Fibroblast of the aortic adventitia (primary cell): Measurements from ENCODE around the gene GPR137B. TPM values are rescaled to one million over a fixed set of nuclear protein-coding genes. Genes with fewer than 3 reads are reported as not detected.

Source experiments
- DNase-seq: peaks from one replicate; pipeline ENCODE4 v3.0.0-alpha.2; 2010; ENCODE audit warnings: low read depth
- H3K4me3 ChIP-seq: 2 replicates; pipeline ENCODE4 v1.5.1; 2011; ENCODE audit warnings: low read depth, mild to moderate bottlenecking, control low read depth, low read length, moderate library complexity
- total RNA-seq: library from RNA; depleted of rRNA; stranded (reverse); fragments of >200 nt; gene quantifications from 2 replicates; pipeline ENCODE4 v1.2.3, GENCODE V29; 2012; ENCODE audit warnings: low replicate concordance
- TF ChIP-seq, protein P1 (sequence below): IDR thresholded peaks from 2 replicates; pipeline ENCODE4 v1.5.1; 2011; ENCODE audit warnings: mild to moderate bottlenecking, low read length, control low read depth, inconsistent platforms; ENCODE audit not compliant: insufficient read depth

GPR137B gene
- total RNA-seq, 1 donor = 14.9 TPM

DNA sequence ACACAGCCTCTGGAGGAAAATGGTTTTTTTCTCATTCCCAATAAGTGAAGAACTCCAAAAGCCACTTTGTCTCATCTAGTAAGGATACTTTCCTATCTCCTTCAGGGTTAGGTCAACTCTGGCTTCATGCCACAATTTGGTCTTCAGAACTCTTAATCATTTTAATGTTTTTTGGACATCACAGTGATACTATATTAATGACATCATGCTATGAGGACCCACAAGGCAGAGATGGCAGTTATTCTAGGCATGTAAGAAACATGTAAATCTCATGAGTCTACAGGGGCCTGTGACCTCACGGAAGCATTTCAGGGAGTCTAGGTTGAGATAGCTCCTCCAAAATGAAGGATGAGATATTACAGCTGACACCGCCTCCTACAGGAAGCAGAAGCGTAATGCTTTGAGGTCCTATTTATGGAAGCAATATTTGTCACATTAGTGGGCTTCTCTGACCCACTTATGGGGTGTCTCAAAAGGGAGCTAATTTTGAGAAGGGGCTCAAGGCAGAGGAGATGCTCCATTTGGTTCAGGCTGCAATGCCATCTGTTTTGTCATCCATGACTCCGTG is 5.0 kb upstream of the GPR137B start:
- H3K4me3 ChIP-seq = no peak overlapping the region
- no peak for DNase-seq
- TF ChIP-seq, protein P1, sequence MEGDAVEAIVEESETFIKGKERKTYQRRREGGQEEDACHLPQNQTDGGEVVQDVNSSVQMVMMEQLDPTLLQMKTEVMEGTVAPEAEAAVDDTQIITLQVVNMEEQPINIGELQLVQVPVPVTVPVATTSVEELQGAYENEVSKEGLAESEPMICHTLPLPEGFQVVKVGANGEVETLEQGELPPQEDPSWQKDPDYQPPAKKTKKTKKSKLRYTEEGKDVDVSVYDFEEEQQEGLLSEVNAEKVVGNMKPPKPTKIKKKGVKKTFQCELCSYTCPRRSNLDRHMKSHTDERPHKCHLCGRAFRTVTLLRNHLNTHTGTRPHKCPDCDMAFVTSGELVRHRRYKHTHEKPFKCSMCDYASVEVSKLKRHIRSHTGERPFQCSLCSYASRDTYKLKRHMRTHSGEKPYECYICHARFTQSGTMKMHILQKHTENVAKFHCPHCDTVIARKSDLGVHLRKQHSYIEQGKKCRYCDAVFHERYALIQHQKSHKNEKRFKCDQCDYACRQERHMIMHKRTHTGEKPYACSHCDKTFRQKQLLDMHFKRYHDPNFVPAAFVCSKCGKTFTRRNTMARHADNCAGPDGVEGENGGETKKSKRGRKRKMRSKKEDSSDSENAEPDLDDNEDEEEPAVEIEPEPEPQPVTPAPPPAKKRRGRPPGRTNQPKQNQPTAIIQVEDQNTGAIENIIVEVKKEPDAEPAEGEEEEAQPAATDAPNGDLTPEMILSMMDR = no peak

- TF ChIP-seq, protein P1 = no peak
- DNase-seq = no peak
- no peak overlapping the region for H3K4me3 ChIP-seq
Observed at GRCh38 chr1:236139495-236139894, 2.8 kb upstream of the GPR137B start.

- peak overlapping the region; percentile 90 for H3K4me3 ChIP-seq
- TF ChIP-seq, protein P1 = no peak
- DNase-seq = no peak
Observed at GRCh38 chr1:236140705-236141446, 1.5 kb upstream of the GPR137B start.

DNA sequence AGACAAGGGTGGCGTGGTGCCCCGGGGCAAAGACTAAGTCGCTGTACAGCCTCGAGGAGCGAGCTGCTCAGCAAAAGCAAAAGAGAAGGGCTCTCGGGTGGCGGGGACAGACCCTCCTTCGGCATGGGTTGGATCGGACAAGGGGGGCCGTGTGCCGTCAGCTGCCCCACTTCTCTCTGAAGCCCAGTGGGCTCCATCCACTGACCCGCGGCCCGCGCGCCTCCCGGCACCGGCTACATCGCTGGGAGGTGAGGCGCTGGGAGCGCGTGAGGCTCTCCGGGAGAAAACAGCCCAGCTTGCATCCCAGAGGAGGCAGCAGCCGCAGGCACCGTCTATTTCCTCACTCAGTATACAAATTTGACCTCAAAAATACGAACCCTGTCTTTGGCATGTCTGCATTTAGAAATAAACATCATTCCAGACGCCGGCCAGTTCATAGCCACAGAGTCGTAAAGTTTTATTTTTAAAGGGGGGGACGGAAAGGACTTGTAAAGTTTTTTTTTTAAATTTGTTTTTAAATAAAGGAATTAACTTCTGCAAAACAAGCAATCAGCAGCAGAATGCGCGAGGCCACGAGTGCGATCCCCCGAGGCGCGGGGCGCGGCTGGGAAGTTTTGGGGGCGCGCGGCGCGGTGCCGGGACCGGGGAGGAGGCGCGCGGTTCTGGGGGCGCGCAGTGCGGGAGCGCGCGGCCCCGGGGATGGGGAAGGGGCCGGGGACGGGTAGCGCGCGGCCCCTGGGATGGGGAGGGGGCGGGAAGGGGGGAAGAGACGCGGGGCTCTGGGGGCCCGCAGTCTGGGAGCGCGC is 689 bp upstream of the GPR137B start:
- H3K4me3 ChIP-seq = peak overlapping the region; percentile 90
- peak; percentile 57 for DNase-seq
- TF ChIP-seq, protein P1 = no peak

GRCh38 chr1:236143104-236143948 is 987 bp downstream of the GPR137B start:
- DNase-seq = peak; percentile 69
- TF ChIP-seq, protein P1 = no peak
- H3K4me3 ChIP-seq = peak overlapping the region; percentile 90

DNA sequence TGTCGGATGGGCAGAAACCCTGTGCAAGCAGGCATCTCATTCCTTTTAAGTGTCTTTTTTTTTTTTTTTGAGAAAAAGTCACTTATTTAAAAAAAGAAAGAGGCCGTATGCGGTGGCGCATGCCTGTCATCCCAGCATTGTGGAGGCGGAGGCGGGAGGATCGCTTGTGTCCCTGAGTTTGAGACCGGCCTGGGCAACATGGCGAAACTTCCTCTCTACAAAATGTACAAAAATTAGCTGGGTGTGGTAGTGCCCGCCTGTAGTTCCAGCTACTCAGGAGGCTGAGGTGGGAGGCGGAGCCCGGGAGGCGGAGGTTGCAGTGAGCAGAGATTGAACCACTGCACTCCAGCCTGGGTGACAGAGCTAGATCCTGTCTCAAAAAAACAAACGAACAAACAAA is 1.7 kb downstream of the GPR137B start:
- TF ChIP-seq, protein P1 = no peak
- peak overlapping the region; percentile 90 for H3K4me3 ChIP-seq
- DNase-seq = no peak
